Astrocyte of the hippocampus (primary cell): ENCODE data around the gene TPCN2.

Source experiments
- DNase-seq: peaks from one replicate; pipeline ENCODE4 v3.0.0; 2011; ENCODE audit warnings: low read depth, low spot score

Gene TPCN2

GRCh38 chr11:69057236-69057635 is 8.5 kb downstream of the TPCN2 start:
- DNase-seq: no peak

GRCh38 chr11:69057801-69058200 is 9.1 kb downstream of the TPCN2 start:
- no peak for DNase-seq

GRCh38 chr11:69058511-69059270 is 10.0 kb downstream of the TPCN2 start:
- no peak for DNase-seq

- no peak for DNase-seq
Measured at GRCh38 chr11:69059429-69059828, 10.7 kb downstream of the TPCN2 start.

GRCh38 chr11:69059985-69060384 is 11.3 kb downstream of the TPCN2 start:
- DNase-seq: no peak

GRCh38 chr11:69060806-69061712 is 12.3 kb downstream of the TPCN2 start:
- DNase-seq: no peak

GRCh38 chr11:69061713-69062053 is 13.0 kb downstream of the TPCN2 start:
- no peak for DNase-seq

- DNase-seq: no peak
Measured at GRCh38 chr11:69062169-69062855, 13.6 kb downstream of the TPCN2 start.

GRCh38 chr11:69062873-69063651 is 14.3 kb downstream of the TPCN2 start:
- DNase-seq: no peak

- DNase-seq: no peak
Measured at GRCh38 chr11:69063652-69064260, 15.0 kb downstream of the TPCN2 start.

GRCh38 chr11:69064394-69064957 is 15.7 kb downstream of the TPCN2 start:
- no peak for DNase-seq

GRCh38 chr11:69065147-69065710 is 16.5 kb downstream of the TPCN2 start:
- DNase-seq: no peak

GRCh38 chr11:69066122-69067112 is 17.7 kb downstream of the TPCN2 start:
- DNase-seq: no peak

- no peak for DNase-seq
Measured at GRCh38 chr11:69067200-69067599, 18.5 kb downstream of the TPCN2 start.

- DNase-seq: no peak
Measured at GRCh38 chr11:69071086-69071800, 22.5 kb downstream of the TPCN2 start.

GRCh38 chr11:69071956-69072355 is 23.2 kb downstream of the TPCN2 start:
- no peak for DNase-seq

GRCh38 chr11:69073469-69073868 is 24.7 kb downstream of the TPCN2 start:
- DNase-seq: no peak

GRCh38 chr11:69074375-69075140 is 25.8 kb downstream of the TPCN2 start:
- no peak for DNase-seq
